ENCODE data around the gene MOK.

DNA sequence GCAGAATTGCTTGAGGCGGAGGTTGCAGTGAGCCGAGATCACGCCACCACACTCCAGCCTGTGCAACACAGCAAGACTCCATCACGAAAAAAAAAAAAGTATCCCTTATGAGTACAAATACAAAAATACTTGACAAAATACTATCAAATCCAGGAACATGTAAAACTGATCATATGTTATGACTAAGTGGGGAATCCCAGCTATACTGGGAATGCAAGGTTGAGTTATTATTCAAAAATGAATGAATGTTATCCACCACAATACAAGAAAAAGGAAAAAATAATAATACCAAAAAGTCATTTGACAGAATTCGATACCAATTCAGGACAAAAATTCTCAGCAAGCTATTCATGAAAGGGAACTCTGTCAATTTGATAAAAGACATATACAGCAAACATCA, 32.6 kb downstream of the MOK start:
- TF ChIP-seq, protein P1, sequence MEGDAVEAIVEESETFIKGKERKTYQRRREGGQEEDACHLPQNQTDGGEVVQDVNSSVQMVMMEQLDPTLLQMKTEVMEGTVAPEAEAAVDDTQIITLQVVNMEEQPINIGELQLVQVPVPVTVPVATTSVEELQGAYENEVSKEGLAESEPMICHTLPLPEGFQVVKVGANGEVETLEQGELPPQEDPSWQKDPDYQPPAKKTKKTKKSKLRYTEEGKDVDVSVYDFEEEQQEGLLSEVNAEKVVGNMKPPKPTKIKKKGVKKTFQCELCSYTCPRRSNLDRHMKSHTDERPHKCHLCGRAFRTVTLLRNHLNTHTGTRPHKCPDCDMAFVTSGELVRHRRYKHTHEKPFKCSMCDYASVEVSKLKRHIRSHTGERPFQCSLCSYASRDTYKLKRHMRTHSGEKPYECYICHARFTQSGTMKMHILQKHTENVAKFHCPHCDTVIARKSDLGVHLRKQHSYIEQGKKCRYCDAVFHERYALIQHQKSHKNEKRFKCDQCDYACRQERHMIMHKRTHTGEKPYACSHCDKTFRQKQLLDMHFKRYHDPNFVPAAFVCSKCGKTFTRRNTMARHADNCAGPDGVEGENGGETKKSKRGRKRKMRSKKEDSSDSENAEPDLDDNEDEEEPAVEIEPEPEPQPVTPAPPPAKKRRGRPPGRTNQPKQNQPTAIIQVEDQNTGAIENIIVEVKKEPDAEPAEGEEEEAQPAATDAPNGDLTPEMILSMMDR (IDR thresholded peaks at IDR 0.05): no peak
- no peak for TF ChIP-seq POLR2A (IDR thresholded peaks at IDR 0.05)
